22Rv1 (cell line): ENCODE results near the gene RABEPK.
"Not testable (repeated sequence)": the region's sequence is repeated elsewhere in the genome, so short reads cannot be mapped to it uniquely, and the experiment has no call there.

ENCODE experiments used
- H3K27ac ChIP-seq: fragments of 450-650 bp; 2 replicates; pipeline ENCODE4 v1.5.1; 2017
- CTCF ChIP-seq: fragments of 450-650 bp; IDR thresholded peaks from 2 replicates; pipeline ENCODE4 v1.5.1; 2017; ENCODE audit warnings: mild to moderate bottlenecking
- ZFX ChIP-seq: fragments of 450-650 bp; IDR thresholded peaks from 2 replicates; pipeline ENCODE4 v1.6.1; 2017; ENCODE audit warnings: antibody characterized with exemption, borderline replicate concordance

Gene RABEPK

GRCh38 chr9:125166762-125167161, 33.6 kb upstream of the RABEPK start:
- TF ChIP-seq CTCF = no peak
- no peak overlapping the region for H3K27ac ChIP-seq

GRCh38 chr9:125169895-125170294, 30.4 kb upstream of the RABEPK start:
- no peak for TF ChIP-seq ZFX
- TF ChIP-seq CTCF = no peak
- H3K27ac ChIP-seq = no peak overlapping the region

GRCh38 chr9:125172031-125172755, 28.1 kb upstream of the RABEPK start:
- TF ChIP-seq ZFX (no peak), CTCF (no peak)
- no peak overlapping the region for H3K27ac ChIP-seq

- no peak overlapping the region for H3K27ac ChIP-seq
- no peak for TF ChIP-seq CTCF
- no peak for TF ChIP-seq ZFX
These were observed 23.7 kb upstream of the RABEPK start for GRCh38 chr9:125176636-125177035.

- TF ChIP-seq ZFX (no peak), CTCF (no peak)
- H3K27ac ChIP-seq = no peak overlapping the region
These were observed 22.5 kb upstream of the RABEPK start for GRCh38 chr9:125177888-125178287.

- H3K27ac ChIP-seq = not testable (repeated sequence)
These were observed 20.6 kb upstream of the RABEPK start for GRCh38 chr9:125179776-125180175.

GRCh38 chr9:125180876-125181275, 19.5 kb upstream of the RABEPK start:
- TF ChIP-seq ZFX (no peak), CTCF (no peak)
- H3K27ac ChIP-seq = no peak overlapping the region

- H3K27ac ChIP-seq = not testable (repeated sequence)
These were observed 18.6 kb upstream of the RABEPK start for GRCh38 chr9:125181756-125182155.
